Hematopoietic multipotent progenitor cell treated with erythropoietin and hydrocortisone succinate and interleukin-3 and kit ligand, for 15 days (in vitro differentiated cells): Measurements from ENCODE around the gene HSCB.
"Not testable (repeated sequence)": the region's sequence is repeated elsewhere in the genome, so short reads cannot be mapped to it uniquely, and the experiment has no call there.

Source experiments
- DNase-seq: peaks from one replicate; pipeline ENCODE4 v3.0.0-alpha.2; 2015; ENCODE audit warnings: low spot score

The HSCB gene

GRCh38 chr22:28791841-28792490 is 50.1 kb downstream of the HSCB start:
- no peak for DNase-seq

GRCh38 chr22:28792491-28793383 is 50.9 kb downstream of the HSCB start:
- DNase-seq = no peak

GRCh38 chr22:28793976-28794584 is 52.2 kb downstream of the HSCB start:
- DNase-seq = no peak

- no peak for DNase-seq
Observed at GRCh38 chr22:28795071-28795693, 53.3 kb downstream of the HSCB start.

GRCh38 chr22:28795932-28796856 is 54.4 kb downstream of the HSCB start:
- no peak for DNase-seq

- peak; percentile 52 for DNase-seq
Observed at GRCh38 chr22:28798810-28799605, 57.2 kb downstream of the HSCB start.

GRCh38 chr22:28799606-28800307 is 57.9 kb downstream of the HSCB start:
- peak; percentile 34 for DNase-seq

- peak; percentile 91 for DNase-seq
Observed at GRCh38 chr22:28800308-28801041, 58.6 kb downstream of the HSCB start, which contains the start of gene XBP1. TSS of gene XBP1 (minus strand) at chr22:28800569.

- no peak for DNase-seq
Observed at GRCh38 chr22:28801845-28802594, 60.2 kb downstream of the HSCB start.

- DNase-seq = no peak
Observed at GRCh38 chr22:28802595-28803123, 60.8 kb downstream of the HSCB start.

- not testable (repeated sequence) for DNase-seq
Observed at GRCh38 chr22:28805426-28805825, 63.6 kb downstream of the HSCB start.
